HG02571 (cell line): ENCODE measurements around the gene KIF18A.

Experiments used
- ATAC-seq: cut with Tn5 transposase; IDR thresholded peaks from one replicate; pipeline ENCODE4 v1.9.1; 2021; ENCODE audit warnings: mild to moderate bottlenecking, moderate library complexity; ENCODE audit not compliant: unreplicated experiment

KIF18A gene

GRCh38 chr11:28048812-28049211 lies 59.1 kb downstream of the KIF18A start:
- ATAC-seq: no peak

DNA sequence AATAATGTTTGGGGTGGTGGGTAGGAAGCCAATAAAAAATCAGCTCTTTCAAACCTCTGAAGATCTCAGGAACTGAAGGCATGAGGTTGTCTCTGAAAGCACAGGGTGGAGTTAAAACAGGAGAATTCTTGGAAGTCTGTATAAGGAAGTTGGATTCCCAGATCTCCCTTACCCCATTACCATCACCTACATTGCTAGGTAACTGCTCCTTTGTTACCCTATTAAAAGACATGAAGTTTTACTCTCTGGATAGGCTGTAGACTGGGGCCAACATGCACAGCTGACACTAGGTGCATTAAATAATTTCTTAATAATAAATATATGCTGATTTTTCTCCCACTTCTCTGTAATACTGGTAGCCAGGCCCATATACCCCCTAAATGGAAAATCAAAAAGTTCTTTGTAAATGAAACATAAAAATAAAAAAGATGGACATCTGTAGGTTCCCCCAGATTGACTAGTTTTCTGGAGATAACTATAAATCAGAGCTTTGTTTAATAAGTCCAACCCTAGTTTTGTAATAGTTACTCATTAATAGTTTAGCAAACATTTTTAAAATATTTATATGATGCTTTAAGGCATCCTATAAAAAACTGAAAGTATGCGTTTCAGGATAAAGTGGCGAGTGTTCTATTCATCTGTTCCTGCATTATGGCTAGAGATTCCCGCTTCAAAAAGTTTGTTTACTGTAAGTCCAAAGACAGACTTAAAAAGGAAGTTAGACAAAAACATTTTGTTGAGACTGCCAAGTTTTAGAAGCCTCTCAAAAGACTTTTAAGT lies 63.8 kb downstream of the KIF18A start:
- no peak for ATAC-seq

- no peak for ATAC-seq
These were observed 67.6 kb downstream of the KIF18A start for GRCh38 chr11:28040384-28040783.

GRCh38 chr11:28038775-28039174 lies 69.2 kb downstream of the KIF18A start:
- no peak for ATAC-seq

DNA sequence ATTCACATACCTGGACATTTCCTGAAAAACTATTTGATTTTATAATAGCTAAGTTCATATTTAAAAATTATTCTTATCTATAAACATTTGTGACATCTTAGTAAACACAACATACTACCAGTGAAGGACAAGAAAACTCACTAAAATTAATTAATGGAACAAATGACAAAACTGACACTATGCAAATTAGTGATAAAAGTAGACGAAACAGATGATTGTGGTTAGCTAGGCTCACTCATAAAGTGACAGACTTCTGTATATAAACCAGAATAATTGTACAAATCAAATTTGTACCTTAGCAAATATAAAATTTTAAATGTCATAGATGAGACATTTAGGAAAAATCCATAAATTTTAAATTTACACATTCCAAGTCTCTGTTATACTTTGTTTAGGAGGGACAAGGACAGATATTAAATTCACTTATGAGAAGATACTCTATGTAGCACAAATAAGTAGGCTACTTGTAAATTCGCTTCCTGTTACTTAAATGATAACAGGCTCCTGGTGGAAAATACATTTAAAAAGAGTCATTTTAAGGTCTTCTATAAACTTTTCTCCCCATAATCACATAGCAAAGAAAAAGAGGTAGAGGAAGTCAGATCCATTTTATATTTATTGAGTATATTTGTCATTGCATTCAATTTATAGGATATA lies 81.2 kb downstream of the KIF18A start:
- ATAC-seq: no peak

GRCh38 chr11:28017816-28018215 lies 90.1 kb downstream of the KIF18A start:
- no peak for ATAC-seq

- no peak for ATAC-seq
These were observed 96.1 kb downstream of the KIF18A start for GRCh38 chr11:28011813-28012212.

DNA sequence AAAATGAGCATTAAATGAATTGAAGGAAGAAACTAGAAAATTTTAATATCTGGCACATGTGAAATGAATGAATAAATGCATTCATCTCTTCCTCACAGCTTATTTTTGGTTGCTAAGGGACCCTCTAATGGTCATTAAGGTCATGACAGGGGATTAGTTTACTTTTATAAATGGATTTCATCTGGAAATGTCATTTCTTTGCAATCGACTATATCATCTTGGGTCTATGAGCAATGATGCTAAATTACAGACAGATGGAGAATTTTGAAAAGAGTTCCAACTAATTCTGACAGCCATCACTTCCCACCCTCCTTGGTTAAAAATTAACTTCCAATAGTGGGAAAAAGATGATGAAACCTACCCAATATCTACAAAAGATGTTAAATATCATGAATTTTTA lies 98.0 kb downstream of the KIF18A start:
- no peak for ATAC-seq

- no peak for ATAC-seq
These were observed 98.6 kb downstream of the KIF18A start for GRCh38 chr11:28009388-28009787.

DNA sequence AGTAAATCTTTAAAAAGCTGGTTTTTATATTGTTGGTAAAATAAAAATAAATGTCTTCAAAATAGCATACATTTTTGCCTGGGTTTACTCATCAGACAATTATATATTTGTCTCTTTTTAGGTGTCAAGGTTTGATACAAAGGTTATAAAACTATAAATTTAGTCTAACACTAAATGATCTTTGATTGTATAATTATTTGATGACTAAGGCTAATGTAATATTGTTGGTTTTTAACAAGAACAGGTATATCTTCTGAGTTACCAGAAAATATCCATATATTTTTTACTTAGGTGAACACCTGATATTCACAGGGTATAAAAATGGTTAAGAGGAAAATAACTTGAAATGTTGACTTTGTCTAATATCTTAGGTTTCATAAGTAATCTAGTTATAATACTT lies 104.3 kb downstream of the KIF18A start:
- no peak for ATAC-seq

- ATAC-seq: no peak
These were observed 109.4 kb downstream of the KIF18A start for GRCh38 chr11:27998552-27998951.

DNA sequence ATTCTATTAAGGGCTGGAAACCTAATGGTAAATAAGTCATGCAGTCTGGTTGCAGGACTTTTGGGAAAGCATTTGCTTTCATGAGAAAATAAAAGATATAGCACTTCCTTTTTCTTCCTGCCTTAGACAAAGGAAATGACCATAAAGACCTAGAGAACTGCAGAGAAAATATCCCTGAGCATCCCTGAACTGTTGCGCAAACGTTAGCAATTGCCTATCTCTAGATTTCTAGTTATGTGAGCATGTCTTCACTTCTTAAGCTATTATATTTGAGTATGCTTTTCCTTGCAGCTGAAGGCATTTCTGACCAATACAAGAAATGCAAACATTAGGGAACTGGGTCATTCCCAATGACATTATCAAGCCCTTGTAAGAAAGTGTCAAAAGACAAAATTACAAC lies 110.6 kb downstream of the KIF18A start:
- no peak for ATAC-seq

- ATAC-seq: no peak
These were observed 111.9 kb downstream of the KIF18A start for GRCh38 chr11:27996066-27996465.

DNA sequence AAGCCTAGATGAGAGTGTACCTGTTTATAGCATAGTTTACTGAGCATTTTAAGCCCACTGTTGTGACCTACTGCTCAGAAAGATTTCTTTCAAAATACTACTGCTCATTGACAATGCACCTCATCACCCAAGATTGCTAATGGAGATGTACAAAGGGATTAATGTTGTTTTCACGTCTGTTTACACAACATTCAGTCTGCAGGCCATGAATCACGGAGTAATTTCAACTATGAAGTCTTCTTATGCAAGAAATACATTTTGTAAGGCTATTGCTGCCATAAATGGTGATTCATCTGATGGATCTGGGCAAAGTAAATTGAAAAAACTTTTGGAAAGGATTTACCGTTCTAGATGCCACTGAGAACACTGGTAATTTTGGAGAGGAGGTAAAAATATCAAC lies 112.9 kb downstream of the KIF18A start:
- ATAC-seq: no peak

- ATAC-seq: no peak
These were observed 116.2 kb downstream of the KIF18A start for GRCh38 chr11:27991736-27992135.

- ATAC-seq: no peak
These were observed 130.4 kb downstream of the KIF18A start for GRCh38 chr11:27977527-27977926.

DNA sequence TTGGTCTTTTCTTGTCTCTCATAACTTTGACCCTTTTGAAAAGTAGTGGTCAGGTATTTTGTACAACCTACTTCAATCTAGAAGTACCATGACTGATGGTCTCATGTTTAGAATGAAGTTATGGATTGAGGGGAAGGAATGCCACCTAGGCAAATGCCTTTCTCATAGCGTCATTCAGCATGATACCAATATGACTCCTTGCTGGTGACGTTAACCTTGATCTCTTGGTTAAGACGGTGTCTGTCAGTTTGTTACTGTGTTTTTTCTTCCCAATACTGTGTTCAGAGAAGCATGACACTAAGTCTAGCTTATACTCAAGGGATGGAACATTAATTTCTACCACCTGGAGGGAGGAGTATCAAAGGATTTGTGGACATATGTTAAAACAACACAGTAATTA lies 130.9 kb downstream of the KIF18A start:
- no peak for ATAC-seq

GRCh38 chr11:27976262-27976661 lies 131.7 kb downstream of the KIF18A start:
- ATAC-seq: no peak

GRCh38 chr11:27973851-27974536 lies 134.0 kb downstream of the KIF18A start:
- ATAC-seq: no peak

DNA sequence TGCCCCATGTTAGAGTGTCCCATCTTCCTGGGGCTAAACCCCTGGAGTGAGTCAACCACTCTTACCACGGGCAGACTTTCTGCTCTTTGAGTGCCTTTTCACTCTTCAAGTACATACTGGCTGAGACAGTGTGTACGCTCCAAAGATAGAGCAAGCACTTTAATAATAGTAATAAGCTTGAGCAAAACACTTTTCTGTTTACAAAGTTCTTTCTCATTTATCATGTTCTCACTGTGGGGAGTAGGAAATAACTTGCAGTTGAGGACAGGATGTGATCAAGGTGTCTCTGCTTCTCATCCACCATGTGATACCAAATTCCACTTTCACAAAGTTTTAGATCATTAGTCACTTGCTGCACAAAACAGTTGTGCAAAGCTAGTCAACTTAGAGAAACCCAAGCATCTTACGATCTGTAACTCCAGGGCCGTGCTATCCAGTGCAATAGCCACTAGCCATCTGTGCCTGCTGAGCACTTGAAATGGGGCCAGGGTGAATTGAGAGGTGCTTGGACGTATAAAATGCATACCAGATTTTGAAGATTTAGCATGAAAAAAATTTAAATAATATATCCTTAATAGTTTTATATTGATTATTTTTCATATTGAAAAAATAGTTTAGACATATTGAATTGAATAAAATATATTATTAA lies 135.3 kb downstream of the KIF18A start:
- ATAC-seq: no peak

- no peak for ATAC-seq
These were observed 136.8 kb downstream of the KIF18A start for GRCh38 chr11:27971171-27971570.
